GM12891 (cell line): ENCODE data around the gene DHDH.

Experiments
- POLR2A ChIP-seq: IDR thresholded peaks from 2 replicates; pipeline ENCODE4 v1.6.1; 2011; ENCODE audit warnings: low read depth, low read length, control low read depth
- POLR2AphosphoS5 ChIP-seq: IDR thresholded peaks from 2 replicates; pipeline ENCODE4 v1.6.1; 2011; ENCODE audit warnings: low read depth, low read length, control low read depth
- SPI1 ChIP-seq: IDR thresholded peaks from 2 replicates; pipeline ENCODE4 v1.6.1; 2011; ENCODE audit warnings: low read depth, low read length, control low read depth

- TF ChIP-seq POLR2AphosphoS5 = no peak
- no peak for TF ChIP-seq POLR2A
- TF ChIP-seq SPI1 = no peak
These were observed 56.9 kb downstream of the DHDH start for GRCh38 chr19:48990400-48990799.
